ENCODE results near the gene MARK2. TPM values are rescaled to one million over a fixed set of nuclear protein-coding genes. Genes with fewer than 3 reads are reported as not detected.

Gene MARK2
- total RNA-seq, 1 donor from 2014 or later, result 26.2 TPM

- H3K4me3 Mint-ChIP-seq (ENCODE audit: unreplicated experiment), result no peak overlapping the region
- peaks cover 21% of the 10 kb centered on the region for H3K4me1 Mint-ChIP-seq (ENCODE audit: low read depth)
- no peaks in the 10 kb centered on the region for H3K27me3 Mint-ChIP-seq (ENCODE audit: low read depth)
- TF ChIP-seq CTCF (IDR thresholded peaks at IDR 0.05), result no peak
- H3K27ac Mint-ChIP-seq (ENCODE audit: unreplicated experiment), result no peak overlapping the region
- no peak for DNase-seq (ENCODE audit: low spot score)
- no peaks in the 10 kb centered on the region for H3K9me3 Mint-ChIP-seq (ENCODE audit: low read depth)
- H3K36me3 Mint-ChIP-seq (ENCODE audit: low read depth), result peaks cover 21% of the 10 kb centered on the region
Observed at GRCh38 chr11:63817758-63818498, 21.0 kb upstream of the MARK2 start.

- TF ChIP-seq CTCF (IDR thresholded peaks at IDR 0.05), result no peak
- no peak overlapping the region for H3K4me3 Mint-ChIP-seq (ENCODE audit: unreplicated experiment)
- peaks cover 24% of the 10 kb centered on the region for H3K36me3 Mint-ChIP-seq (ENCODE audit: low read depth)
- H3K27me3 Mint-ChIP-seq (ENCODE audit: low read depth), result no peaks in the 10 kb centered on the region
- H3K4me1 Mint-ChIP-seq (ENCODE audit: low read depth), result peaks cover 21% of the 10 kb centered on the region
- H3K27ac Mint-ChIP-seq (ENCODE audit: unreplicated experiment), result no peak overlapping the region
- no peak for DNase-seq (ENCODE audit: low spot score)
- H3K9me3 Mint-ChIP-seq (ENCODE audit: low read depth), result no peaks in the 10 kb centered on the region
Observed at GRCh38 chr11:63818609-63819008, 20.3 kb upstream of the MARK2 start.

GRCh38 chr11:63821411-63821810, 17.5 kb upstream of the MARK2 start:
- TF ChIP-seq CTCF (IDR thresholded peaks at IDR 0.05), result no peak
- Mint-ChIP-seq H3K4me1 (ENCODE audit: low read depth) (no peaks in the 10 kb centered on the region), H3K27me3 (ENCODE audit: low read depth) (no peaks in the 10 kb centered on the region), H3K36me3 (ENCODE audit: low read depth) (peaks cover 37% of the 10 kb centered on the region), H3K27ac (ENCODE audit: unreplicated experiment) (no peak overlapping the region), H3K4me3 (ENCODE audit: unreplicated experiment) (no peak overlapping the region), H3K9me3 (ENCODE audit: low read depth) (no peaks in the 10 kb centered on the region)
- no peak for DNase-seq (ENCODE audit: low spot score)

GRCh38 chr11:63826471-63827190, 12.3 kb upstream of the MARK2 start:
- no peak for DNase-seq (ENCODE audit: low spot score)
- TF ChIP-seq CTCF (IDR thresholded peaks at IDR 0.05), result no peak
- H3K27ac Mint-ChIP-seq (ENCODE audit: unreplicated experiment), result no peak overlapping the region
- peaks cover 26% of the 10 kb centered on the region for H3K36me3 Mint-ChIP-seq (ENCODE audit: low read depth)
- no peak overlapping the region for H3K4me3 Mint-ChIP-seq (ENCODE audit: unreplicated experiment)
- H3K9me3 Mint-ChIP-seq (ENCODE audit: low read depth), result no peaks in the 10 kb centered on the region
- no peaks in the 10 kb centered on the region for H3K4me1 Mint-ChIP-seq (ENCODE audit: low read depth)
- no peaks in the 10 kb centered on the region for H3K27me3 Mint-ChIP-seq (ENCODE audit: low read depth)

- no peaks in the 10 kb centered on the region for H3K4me1 Mint-ChIP-seq (ENCODE audit: low read depth)
- no peak overlapping the region for H3K27ac Mint-ChIP-seq (ENCODE audit: unreplicated experiment)
- no peaks in the 10 kb centered on the region for H3K9me3 Mint-ChIP-seq (ENCODE audit: low read depth)
- peaks cover 9% of the 10 kb centered on the region for H3K36me3 Mint-ChIP-seq (ENCODE audit: low read depth)
- no peak for DNase-seq (ENCODE audit: low spot score)
- TF ChIP-seq CTCF (IDR thresholded peaks at IDR 0.05), result peak; percentile 54
- no peaks in the 10 kb centered on the region for H3K27me3 Mint-ChIP-seq (ENCODE audit: low read depth)
- H3K4me3 Mint-ChIP-seq (ENCODE audit: unreplicated experiment), result no peak overlapping the region
Observed at GRCh38 chr11:63829823-63830489, 9.0 kb upstream of the MARK2 start.

Measured in chondrocyte (in vitro differentiated cells).